ENCODE results near the gene MAD1L1. TPM values are rescaled to one million over a fixed set of nuclear protein-coding genes. Genes with fewer than 3 reads are reported as not detected.

Gene MAD1L1
- total and polyA plus RNA-seq, 7 experiments from 2014 or later: 112 to 314 (median 136) TPM

DNA sequence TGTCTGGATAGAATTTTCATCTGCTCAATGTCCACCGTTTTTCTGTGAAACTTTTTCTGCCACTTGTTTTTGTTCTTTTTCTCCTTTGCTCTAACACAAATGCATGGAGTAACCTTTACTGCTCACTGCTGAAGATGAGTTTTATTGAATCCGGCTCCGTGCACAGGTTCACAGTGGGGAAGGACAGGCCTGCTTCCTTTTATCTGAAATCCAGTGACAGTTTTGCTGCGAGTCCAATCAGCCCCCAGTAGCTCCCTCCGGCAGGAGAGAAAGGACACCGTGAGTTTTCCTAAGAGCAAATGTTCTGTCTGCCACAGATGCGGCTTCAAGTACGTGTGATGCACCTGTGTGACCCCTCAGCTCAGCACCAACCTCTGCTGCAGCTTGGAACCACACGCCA, 246.8 kb downstream of the MAD1L1 start:
- ATAC-seq: no peak
- H3K4me3 Mint-ChIP-seq: peak overlapping the region in 1 of 10 donors; percentile 83

DNA sequence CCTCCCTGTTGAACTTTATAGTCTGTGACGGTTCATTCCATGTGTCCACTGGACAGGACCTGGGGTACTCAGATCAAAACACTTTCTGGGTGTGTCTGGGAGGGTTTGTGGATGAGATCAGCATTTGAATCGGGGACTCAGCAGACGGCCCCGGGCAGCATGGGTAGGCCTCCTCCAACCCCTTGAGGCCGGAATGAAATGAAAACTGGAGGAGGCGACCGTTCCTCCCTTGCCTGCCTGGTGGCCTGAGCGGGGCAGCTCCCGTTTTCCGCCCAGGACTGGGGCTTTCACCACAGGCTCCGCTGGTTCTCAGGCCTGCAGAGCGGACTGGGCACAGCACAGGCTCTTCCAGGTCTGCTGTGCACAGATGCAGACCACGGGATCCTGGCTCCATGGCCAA, 247.7 kb downstream of the MAD1L1 start:
- no peak overlapping the region for H3K4me3 ChIP-seq (ENCODE audit: low read length)
- CTCF ChIA-PET: no interaction called here
- no peak overlapping the region for H3K27ac ChIP-seq (ENCODE audit: low read depth, low read length)
- POLR2A ChIA-PET: interaction anchor here (1.7 kb wide), 1 partner anchor 45 kb away, joined by 3 read pairs; no protein-coding TSS in a partner anchor
- no peak for DNase-seq
- H3K27me3 ChIP-seq (ENCODE audit: control insufficient read depth in 2 of 2, insufficient read depth in 2 of 2, low read length in 2 of 2): no peaks in the 10 kb centered on the region
- Mint-ChIP-seq H3K9me3 (no peaks in the 10 kb centered on the region), H3K4me1 (peaks cover 13 to 51% (median 38%) of the 10 kb centered on the region in 7 donors), H3K27me3 (no peaks in the 10 kb centered on the region), H3K27ac (peak overlapping the region in 7 of 9 donors; percentile 35 to 99 (median 72)), H3K36me3 (peaks cover 3 to 8% (median 4%) of the 10 kb centered on the region in 5 donors), H3K4me3 (no peak overlapping the region)
- no peak for ATAC-seq
- no peaks in the 10 kb centered on the region for H3K36me3 ChIP-seq (ENCODE audit: control insufficient read depth in 2 of 3, insufficient read depth in 3 of 3, low read length in 3 of 3)
- no peaks in the 10 kb centered on the region for H3K9me3 ChIP-seq (ENCODE audit: control insufficient read depth in 2 of 3, low read length in 3 of 3)
- H3K4me1 ChIP-seq (ENCODE audit: control insufficient read depth in 2 of 2, insufficient read depth in 2 of 2, low read length in 2 of 2): peaks cover 25 to 33% of the 10 kb centered on the region in 2 donors
- intact Hi-C loops (cut with micrococcal nuclease): loop anchor here (5.0 kb wide), 2 partner anchors 47 to 63 kb away; no protein-coding TSS in a partner anchor

More for the DNA sequence above, 246.8 kb downstream of the MAD1L1 start:
- peaks cover 13 to 47% (median 38%) of the 10 kb centered on the region in 7 donors for H3K4me1 Mint-ChIP-seq
- H3K9me3 Mint-ChIP-seq: no peaks in the 10 kb centered on the region
- CTCF ChIA-PET: interaction anchor here (0.6 kb wide), 1 partner anchor 15 kb away, joined by 4 read pairs; no protein-coding TSS in a partner anchor
- Histone ChIP-seq H3K4me3 (ENCODE audit: low read length) (no peak overlapping the region), H3K27me3 (ENCODE audit: control insufficient read depth in 2 of 2, insufficient read depth in 2 of 2, low read length in 2 of 2) (no peaks in the 10 kb centered on the region), H3K27ac (ENCODE audit: low read depth, low read length) (peak overlapping the region; percentile 22), H3K4me1 (ENCODE audit: control insufficient read depth in 2 of 2, insufficient read depth in 2 of 2, low read length in 2 of 2) (peaks cover 25 to 33% of the 10 kb centered on the region in 2 donors), H3K9me3 (ENCODE audit: control insufficient read depth in 2 of 3, low read length in 3 of 3) (no peaks in the 10 kb centered on the region), H3K36me3 (ENCODE audit: control insufficient read depth in 2 of 3, insufficient read depth in 3 of 3, low read length in 3 of 3) (no peaks in the 10 kb centered on the region)
- H3K27me3 Mint-ChIP-seq: no peaks in the 10 kb centered on the region
- POLR2A ChIA-PET: interaction anchor here (0.8 kb wide), 1 partner anchor 47 kb away, joined by 3 read pairs; no protein-coding TSS in a partner anchor
- peaks cover 3 to 8% (median 4%) of the 10 kb centered on the region in 5 donors for H3K36me3 Mint-ChIP-seq
- no peak for DNase-seq
- H3K27ac Mint-ChIP-seq: peak overlapping the region in 8 of 9 donors; percentile 20 to 99 (median 80)
- intact Hi-C loops (cut with micrococcal nuclease): loop anchor here (2.0 to 5.0 kb wide), 4 partner anchors 43 to 64 kb away; no protein-coding TSS in a partner anchor

- Mint-ChIP-seq H3K27me3 (no peaks in the 10 kb centered on the region), H3K4me3 (no peak overlapping the region), H3K36me3 (peaks cover 3 to 8% (median 7%) of the 10 kb centered on the region in 5 donors), H3K27ac (peak overlapping the region in 1 of 9 donors; percentile 45), H3K9me3 (no peaks in the 10 kb centered on the region), H3K4me1 (peaks cover 5 to 39% (median 28%) of the 10 kb centered on the region in 7 donors)
- intact Hi-C loops (cut with micrococcal nuclease): no loop called here
- Histone ChIP-seq H3K9me3 (ENCODE audit: control insufficient read depth in 2 of 3, low read length in 3 of 3) (no peaks in the 10 kb centered on the region), H3K27me3 (ENCODE audit: control insufficient read depth in 2 of 2, insufficient read depth in 2 of 2, low read length in 2 of 2) (no peaks in the 10 kb centered on the region), H3K36me3 (ENCODE audit: control insufficient read depth in 2 of 3, insufficient read depth in 3 of 3, low read length in 3 of 3) (peaks cover 0 to 3% (median 0%) of the 10 kb centered on the region in 3 experiments), H3K4me1 (ENCODE audit: control insufficient read depth in 2 of 2, insufficient read depth in 2 of 2, low read length in 2 of 2) (peaks cover 7 to 27% of the 10 kb centered on the region in 2 donors), H3K4me3 (ENCODE audit: low read length) (no peak overlapping the region), H3K27ac (ENCODE audit: low read depth, low read length) (no peak overlapping the region)
- ChIA-PET CTCF (no interaction called here), POLR2A (no interaction called here)
- ATAC-seq: no peak
- DNase-seq: no peak
Observed at GRCh38 chr7:1981878-1982230, 250.9 kb downstream of the MAD1L1 start.

DNA sequence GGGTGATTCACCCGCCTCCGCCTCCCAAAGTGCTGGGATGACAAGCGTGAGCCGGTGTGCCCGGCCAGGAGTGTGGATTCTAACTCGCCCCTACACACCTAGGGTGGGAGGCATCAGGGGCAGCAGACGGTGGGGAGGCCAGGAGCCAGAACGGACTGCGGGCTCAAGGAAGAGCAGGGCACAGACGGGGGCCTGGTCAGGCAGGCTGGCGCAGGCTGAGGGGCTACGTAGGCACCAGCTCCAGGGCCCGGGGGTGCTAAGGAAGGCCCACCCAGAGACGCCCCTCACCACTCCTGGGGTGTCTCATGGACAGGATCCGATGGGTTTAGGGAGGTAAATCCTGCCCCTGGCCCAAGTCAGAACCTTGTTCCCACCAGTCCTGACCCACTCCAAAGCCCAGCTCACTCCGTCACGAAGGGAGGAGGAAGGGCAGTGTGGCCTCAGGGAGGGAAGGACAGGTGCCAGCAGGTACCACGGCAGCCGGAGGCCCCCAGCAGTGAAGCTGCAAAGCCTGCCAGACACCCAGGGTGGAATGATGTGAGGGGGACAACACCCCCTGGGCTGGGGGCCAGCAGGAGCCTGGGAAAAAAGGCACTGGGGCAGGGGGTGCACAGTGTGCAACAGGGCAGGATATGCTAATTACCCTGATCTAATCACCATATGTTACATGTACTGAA, 251.4 kb downstream of the MAD1L1 start:
- ChIA-PET CTCF (no interaction called here), POLR2A (no interaction called here)
- Mint-ChIP-seq H3K27ac (peak overlapping the region in 1 of 9 donors; percentile 45), H3K27me3 (no peaks in the 10 kb centered on the region), H3K4me3 (peak overlapping the region in 1 of 10 donors; percentile 20), H3K4me1 (peaks cover 0 to 36% (median 23%) of the 10 kb centered on the region in 7 donors), H3K36me3 (peaks cover 0 to 11% (median 5%) of the 10 kb centered on the region in 5 donors), H3K9me3 (no peaks in the 10 kb centered on the region)
- Histone ChIP-seq H3K27me3 (ENCODE audit: control insufficient read depth in 2 of 2, insufficient read depth in 2 of 2, low read length in 2 of 2) (no peaks in the 10 kb centered on the region), H3K27ac (ENCODE audit: low read depth, low read length) (no peak overlapping the region), H3K4me3 (ENCODE audit: low read length) (no peak overlapping the region), H3K4me1 (ENCODE audit: control insufficient read depth in 2 of 2, insufficient read depth in 2 of 2, low read length in 2 of 2) (peaks cover 4 to 22% of the 10 kb centered on the region in 2 donors), H3K9me3 (ENCODE audit: control insufficient read depth in 2 of 3, low read length in 3 of 3) (no peaks in the 10 kb centered on the region), H3K36me3 (ENCODE audit: control insufficient read depth in 2 of 3, insufficient read depth in 3 of 3, low read length in 3 of 3) (peaks cover 0 to 3% (median 0%) of the 10 kb centered on the region in 3 experiments)
- DNase-seq (no peak), ATAC-seq (no peak)
- intact Hi-C loops (cut with micrococcal nuclease): no loop called here

DNA sequence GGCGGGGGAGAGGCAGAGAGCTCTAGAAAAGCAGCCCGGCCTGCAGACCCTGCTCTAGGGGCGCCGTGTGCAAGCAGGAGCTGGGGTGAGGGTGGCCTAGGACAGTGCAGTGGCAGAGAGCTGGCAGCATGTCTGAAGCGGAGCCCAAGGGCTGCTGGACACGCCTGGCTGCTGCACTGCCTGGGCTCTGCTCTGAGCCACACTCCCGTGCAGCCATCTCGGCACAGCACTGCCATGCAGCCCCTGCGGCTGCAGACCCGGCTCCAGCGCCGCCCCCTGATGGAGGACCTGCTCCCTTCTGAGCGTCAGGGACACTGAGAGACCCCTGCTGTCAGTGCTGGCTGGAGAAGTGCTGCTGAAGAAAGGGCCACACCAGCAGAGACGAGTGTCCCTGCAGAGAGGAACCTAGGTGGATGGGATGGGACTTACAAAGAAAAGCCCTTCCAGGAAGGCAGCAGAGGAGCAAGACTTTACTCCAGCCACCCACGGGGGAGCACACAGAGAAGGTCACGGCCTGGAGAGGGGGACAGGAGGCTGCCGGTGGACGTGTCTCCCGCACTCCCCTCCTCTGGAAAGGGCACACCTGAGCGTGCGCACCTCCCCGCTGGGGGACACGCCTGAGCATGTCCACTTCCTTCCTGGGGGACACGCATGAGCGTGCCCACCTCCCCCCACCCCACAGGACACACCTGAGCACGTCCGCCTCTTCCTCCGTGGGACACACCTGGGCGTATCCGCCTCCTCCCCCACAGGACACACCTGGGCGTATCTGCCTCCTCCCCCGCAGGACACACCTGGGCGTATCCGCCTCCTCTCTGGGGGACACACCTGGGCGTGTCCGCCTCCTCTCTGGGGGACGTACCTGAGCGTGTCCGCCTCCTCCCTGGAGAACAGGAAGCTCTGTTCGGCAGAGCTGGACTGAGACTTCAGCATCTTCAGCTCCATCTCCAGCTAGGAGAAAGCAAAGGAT, 252.9 kb downstream of the MAD1L1 start:
- H3K27me3 ChIP-seq (ENCODE audit: control insufficient read depth in 2 of 2, insufficient read depth in 2 of 2, low read length in 2 of 2): no peaks in the 10 kb centered on the region
- H3K9me3 ChIP-seq (ENCODE audit: control insufficient read depth in 2 of 3, low read length in 3 of 3): no peaks in the 10 kb centered on the region
- peaks cover 0 to 33% (median 25%) of the 10 kb centered on the region in 7 donors for H3K4me1 Mint-ChIP-seq
- H3K36me3 ChIP-seq (ENCODE audit: control insufficient read depth in 2 of 3, insufficient read depth in 3 of 3, low read length in 3 of 3): peaks cover 0 to 4% (median 3%) of the 10 kb centered on the region in 3 experiments
- H3K27ac ChIP-seq (ENCODE audit: low read depth, low read length): no peak overlapping the region
- POLR2A ChIA-PET: no interaction called here
- intact Hi-C loops (cut with micrococcal nuclease): loop anchor here in 1 of 2 donors (10.0 kb wide), 1 partner anchor 55 kb away; no protein-coding TSS in a partner anchor
- no peaks in the 10 kb centered on the region for H3K27me3 Mint-ChIP-seq
- H3K4me3 Mint-ChIP-seq: peak overlapping the region in 1 of 10 donors; percentile 34
- H3K4me1 ChIP-seq (ENCODE audit: control insufficient read depth in 2 of 2, insufficient read depth in 2 of 2, low read length in 2 of 2): peaks cover 0 to 20% of the 10 kb centered on the region in 2 donors
- H3K9me3 Mint-ChIP-seq: no peaks in the 10 kb centered on the region
- CTCF ChIA-PET: no interaction called here
- DNase-seq (no peak), ATAC-seq (peak; percentile 10)
- no peak overlapping the region for H3K4me3 ChIP-seq (ENCODE audit: low read length)
- H3K36me3 Mint-ChIP-seq: peaks cover 0 to 12% (median 4%) of the 10 kb centered on the region in 5 donors
- H3K27ac Mint-ChIP-seq: peak overlapping the region in 1 of 9 donors; percentile 32
